Mesendoderm (in vitro differentiated cells): ENCODE measurements around the gene RAPGEF5.

ENCODE experiments used
- DNase-seq: peaks from one replicate; pipeline ENCODE4 v3.0.0; 2013
- H2AK5ac ChIP-seq: 2 replicates; pipeline ENCODE4 v1.6.1; 2013; ENCODE audit warnings: low read length, inconsistent platforms
- H2BK120ac ChIP-seq: 2 replicates; pipeline ENCODE4 v1.6.1; 2013; ENCODE audit warnings: low read depth, mild to moderate bottlenecking, low read length, moderate library complexity, mixed read lengths
- H2BK15ac ChIP-seq: replicated peaks from 2 replicates; pipeline ENCODE4 v1.6.1; 2013; ENCODE audit warnings: low read depth, mild to moderate bottlenecking, moderate library complexity
- H2BK5ac ChIP-seq: 2 replicates; pipeline ENCODE4 v1.6.1; 2013; ENCODE audit warnings: low read length, inconsistent platforms
- H3K18ac ChIP-seq: 2 replicates; pipeline ENCODE4 v1.6.1; 2013; ENCODE audit warnings: mild to moderate bottlenecking, low read length, mixed read lengths
- H3K23ac ChIP-seq: one replicate; pipeline ENCODE4 v1.6.1; 2013; ENCODE audit warnings: low read length
- H3K27ac ChIP-seq: 2 replicates; pipeline ENCODE4 v1.5.1; 2013; ENCODE audit warnings: low read depth, mild to moderate bottlenecking, inconsistent platforms, low read length, moderate library complexity
- H3K27me3 ChIP-seq: 2 replicates; pipeline ENCODE4 v1.6.1; 2013; ENCODE audit warnings: low read length, control low read depth, mild to moderate bottlenecking, inconsistent platforms; ENCODE audit not compliant: insufficient read depth, poor library complexity
- H3K36me3 ChIP-seq: 2 replicates; pipeline ENCODE4 v1.6.1; 2013; ENCODE audit warnings: low read length, inconsistent platforms; ENCODE audit not compliant: control insufficient read depth, insufficient read depth
- H3K4ac ChIP-seq: one replicate; pipeline ENCODE4 v1.6.1; 2013; ENCODE audit warnings: low read depth, mild to moderate bottlenecking, low read length, moderate library complexity
- H3K4me1 ChIP-seq: 2 replicates; pipeline ENCODE4 v1.6.1; 2013; ENCODE audit warnings: low read depth, low read length, inconsistent platforms; ENCODE audit not compliant: control insufficient read depth
- H3K4me2 ChIP-seq: 2 replicates; pipeline ENCODE4 v1.6.1; 2013; ENCODE audit warnings: low read length
- H3K4me3 ChIP-seq: 2 replicates; pipeline ENCODE4 v1.5.1; 2013; ENCODE audit warnings: mild to moderate bottlenecking, low read length
- H3K56ac ChIP-seq: one replicate; pipeline ENCODE4 v1.6.1; 2013; ENCODE audit warnings: low read length
- H3K79me1 ChIP-seq: 2 replicates; pipeline ENCODE4 v1.6.1; 2013; ENCODE audit warnings: low read length, inconsistent platforms
- H3K79me2 ChIP-seq: 2 replicates; pipeline ENCODE4 v1.6.1; 2013; ENCODE audit warnings: mild to moderate bottlenecking, low read length; ENCODE audit not compliant: control insufficient read depth, insufficient read depth
- H3K9ac ChIP-seq: 2 replicates; pipeline ENCODE4 v1.6.1; 2013; ENCODE audit warnings: low read length, inconsistent platforms
- H4K5ac ChIP-seq: one replicate; pipeline ENCODE4 v1.6.1; 2013; ENCODE audit warnings: low read length
- H4K8ac ChIP-seq: one replicate; pipeline ENCODE4 v1.6.1; 2013; ENCODE audit warnings: low read depth, mild to moderate bottlenecking, control low read depth, low read length, moderate library complexity
- WGBS: extraction: QIAGEN DNeasy Blood & Tissue Kit; methylation state at CpG from one replicate; pipeline ENCODE4 v1.1.7; 2013; ENCODE audit warnings: low lambda C conversion rate, missing lambda C conversion rate; ENCODE audit not compliant: insufficient coverage; ENCODE audit errors: extremely low coverage; 5-methylcytosine and 5-hydroxymethylcytosine counted together

Gene RAPGEF5

GRCh38 chr7:22386206-22386858 is 29.4 kb upstream of the RAPGEF5 start:
- no peaks in the 10 kb centered on the region for H3K4me1 ChIP-seq
- H3K27ac ChIP-seq: no peak overlapping the region
- H2BK5ac ChIP-seq: no peak overlapping the region
- H3K4me2 ChIP-seq: no peak overlapping the region
- WGBS: no CpG with 5 or more reads among the region's 2 CpGs
- no peak overlapping the region for H3K9ac ChIP-seq
- no peaks in the 10 kb centered on the region for H3K79me1 ChIP-seq
- no peak overlapping the region for H4K8ac ChIP-seq
- no peak overlapping the region for H3K56ac ChIP-seq
- H3K18ac ChIP-seq: no peak overlapping the region
- H2AK5ac ChIP-seq: no peak overlapping the region
- H3K36me3 ChIP-seq: no peaks in the 10 kb centered on the region
- H2BK120ac ChIP-seq: no peak overlapping the region
- no peak overlapping the region for H2BK15ac ChIP-seq
- no peak for DNase-seq
- no peaks in the 10 kb centered on the region for H3K27me3 ChIP-seq
- H4K5ac ChIP-seq: no peak overlapping the region
- H3K4me3 ChIP-seq: no peak overlapping the region
- H3K23ac ChIP-seq: no peak overlapping the region
- no peaks in the 10 kb centered on the region for H3K79me2 ChIP-seq
- H3K4ac ChIP-seq: no peak overlapping the region

GRCh38 chr7:22385326-22385725 is 28.4 kb upstream of the RAPGEF5 start:
- DNase-seq: no peak
- Histone ChIP-seq H4K5ac (no peak overlapping the region), H3K79me2 (no peaks in the 10 kb centered on the region), H3K4me2 (no peak overlapping the region), H3K56ac (no peak overlapping the region), H3K27me3 (no peaks in the 10 kb centered on the region), H3K9ac (no peak overlapping the region), H3K4me3 (no peak overlapping the region), H3K4ac (no peak overlapping the region), H3K23ac (no peak overlapping the region), H3K27ac (no peak overlapping the region), H3K36me3 (no peaks in the 10 kb centered on the region), H2BK120ac (no peak overlapping the region), H3K79me1 (no peaks in the 10 kb centered on the region), H3K18ac (no peak overlapping the region), H4K8ac (no peak overlapping the region), H2BK5ac (no peak overlapping the region), H2AK5ac (no peak overlapping the region), H2BK15ac (no peak overlapping the region), H3K4me1 (no peaks in the 10 kb centered on the region)
- no CpG with 5 or more reads among the region's 4 CpGs for WGBS

GRCh38 chr7:22380333-22380732 is 23.4 kb upstream of the RAPGEF5 start:
- H4K8ac ChIP-seq: no peak overlapping the region
- H2BK120ac ChIP-seq: no peak overlapping the region
- no peak overlapping the region for H3K4me3 ChIP-seq
- H3K23ac ChIP-seq: no peak overlapping the region
- no peaks in the 10 kb centered on the region for H3K27me3 ChIP-seq
- H2BK5ac ChIP-seq: no peak overlapping the region
- no peak for DNase-seq
- no peak overlapping the region for H2BK15ac ChIP-seq
- no peak overlapping the region for H4K5ac ChIP-seq
- no peak overlapping the region for H3K9ac ChIP-seq
- H3K4me2 ChIP-seq: no peak overlapping the region
- no peaks in the 10 kb centered on the region for H3K79me1 ChIP-seq
- H2AK5ac ChIP-seq: no peak overlapping the region
- H3K56ac ChIP-seq: no peak overlapping the region
- no peak overlapping the region for H3K27ac ChIP-seq
- WGBS: no CpG with 5 or more reads among the region's 2 CpGs
- H3K36me3 ChIP-seq: no peaks in the 10 kb centered on the region
- no peaks in the 10 kb centered on the region for H3K79me2 ChIP-seq
- no peaks in the 10 kb centered on the region for H3K4me1 ChIP-seq
- H3K18ac ChIP-seq: no peak overlapping the region
- H3K4ac ChIP-seq: no peak overlapping the region

GRCh38 chr7:22378199-22378980 is 21.4 kb upstream of the RAPGEF5 start:
- H3K36me3 ChIP-seq: no peaks in the 10 kb centered on the region
- no peak overlapping the region for H3K4me2 ChIP-seq
- H3K27me3 ChIP-seq: no peaks in the 10 kb centered on the region
- no peaks in the 10 kb centered on the region for H3K79me2 ChIP-seq
- peak overlapping the region; percentile 18 for H3K18ac ChIP-seq
- H3K9ac ChIP-seq: no peak overlapping the region
- no peak overlapping the region for H3K4ac ChIP-seq
- H4K8ac ChIP-seq: no peak overlapping the region
- H2BK120ac ChIP-seq: no peak overlapping the region
- no peak overlapping the region for H2AK5ac ChIP-seq
- H3K79me1 ChIP-seq: no peaks in the 10 kb centered on the region
- no peak overlapping the region for H3K23ac ChIP-seq
- H3K27ac ChIP-seq: no peak overlapping the region
- H4K5ac ChIP-seq: no peak overlapping the region
- no peak for DNase-seq
- no peak overlapping the region for H3K56ac ChIP-seq
- H2BK15ac ChIP-seq: no peak overlapping the region
- WGBS: no CpG with 5 or more reads among the region's 7 CpGs
- no peak overlapping the region for H3K4me3 ChIP-seq
- no peaks in the 10 kb centered on the region for H3K4me1 ChIP-seq
- H2BK5ac ChIP-seq: no peak overlapping the region

- Histone ChIP-seq H3K27me3 (no peaks in the 10 kb centered on the region), H3K18ac (no peak overlapping the region), H3K79me1 (no peaks in the 10 kb centered on the region), H3K4me3 (no peak overlapping the region), H3K36me3 (no peaks in the 10 kb centered on the region), H3K4me1 (no peaks in the 10 kb centered on the region), H3K9ac (no peak overlapping the region), H2BK120ac (no peak overlapping the region), H2BK5ac (no peak overlapping the region), H3K4me2 (no peak overlapping the region), H2AK5ac (no peak overlapping the region), H4K5ac (no peak overlapping the region), H3K79me2 (no peaks in the 10 kb centered on the region), H3K23ac (no peak overlapping the region), H3K27ac (no peak overlapping the region), H3K4ac (no peak overlapping the region), H4K8ac (no peak overlapping the region), H2BK15ac (no peak overlapping the region), H3K56ac (no peak overlapping the region)
- no CpG with 5 or more reads among the region's 2 CpGs for WGBS
- DNase-seq: no peak
Observed at GRCh38 chr7:22377703-22378102, 20.7 kb upstream of the RAPGEF5 start.
